Upper lobe of right lung (tissue), 1 donor: Measurements from ENCODE around the gene HOXD8. TPM values are rescaled to one million over a fixed set of nuclear protein-coding genes. Genes with fewer than 3 reads are reported as not detected.

Source experiments
- ATAC-seq: fragments of 200-7000 bp; cut with Tn5 transposase; one replicate; pipeline ENCODE4 v1.9.1; 2020; ENCODE audit warnings: mild to moderate bottlenecking, moderate library complexity
- DNase-seq: peaks from one replicate; pipeline ENCODE4 v3.0.0-alpha.2; 2020
- H3K27ac ChIP-seq: fragments of 200-600 bp; one replicate; pipeline ENCODE4 v1.8.0; 2022
- H3K27me3 ChIP-seq: fragments of 200-600 bp; one replicate; pipeline ENCODE4 v1.8.0; 2022; ENCODE audit warnings: mild to moderate bottlenecking
- H3K36me3 ChIP-seq: fragments of 200-600 bp; one replicate; pipeline ENCODE4 v1.8.0; 2022
- H3K4me1 ChIP-seq: fragments of 200-600 bp; one replicate; pipeline ENCODE4 v1.8.0; 2022
- H3K4me3 ChIP-seq: fragments of 200-600 bp; one replicate; pipeline ENCODE4 v1.8.0; 2022; ENCODE audit warnings: mild to moderate bottlenecking
- H3K9me3 ChIP-seq: fragments of 200-600 bp; one replicate; pipeline ENCODE4 v1.8.0; 2022
- intact Hi-C: fragments of 100-400 bp; cut with DNase I; formaldehyde crosslinking; loops from one replicate; pipeline ENCODE4 v1.11.0; 2022
- total RNA-seq: library from RNA; stranded (reverse); fragmentation: NEBNext Ultra II Directional; extraction: Animal tissue kit (Norgen Biotek cat#: 25700); gene quantifications from one replicate; pipeline ENCODE4 v1.2.1, GENCODE V29; 2021
- TF ChIP-seq, protein P1 (sequence below): fragments of 200-600 bp; IDR thresholded peaks from one replicate; pipeline ENCODE4 v1.8.0; 2022; ENCODE audit warnings: antibody characterized with exemption
- donor health status: DM: no; HTN: yes; CAD: no; lungs with severe emphysema.

Gene HOXD8
- total RNA-seq, 1 donor from 2014 or later = 2.6 TPM

- TF ChIP-seq, protein P1, sequence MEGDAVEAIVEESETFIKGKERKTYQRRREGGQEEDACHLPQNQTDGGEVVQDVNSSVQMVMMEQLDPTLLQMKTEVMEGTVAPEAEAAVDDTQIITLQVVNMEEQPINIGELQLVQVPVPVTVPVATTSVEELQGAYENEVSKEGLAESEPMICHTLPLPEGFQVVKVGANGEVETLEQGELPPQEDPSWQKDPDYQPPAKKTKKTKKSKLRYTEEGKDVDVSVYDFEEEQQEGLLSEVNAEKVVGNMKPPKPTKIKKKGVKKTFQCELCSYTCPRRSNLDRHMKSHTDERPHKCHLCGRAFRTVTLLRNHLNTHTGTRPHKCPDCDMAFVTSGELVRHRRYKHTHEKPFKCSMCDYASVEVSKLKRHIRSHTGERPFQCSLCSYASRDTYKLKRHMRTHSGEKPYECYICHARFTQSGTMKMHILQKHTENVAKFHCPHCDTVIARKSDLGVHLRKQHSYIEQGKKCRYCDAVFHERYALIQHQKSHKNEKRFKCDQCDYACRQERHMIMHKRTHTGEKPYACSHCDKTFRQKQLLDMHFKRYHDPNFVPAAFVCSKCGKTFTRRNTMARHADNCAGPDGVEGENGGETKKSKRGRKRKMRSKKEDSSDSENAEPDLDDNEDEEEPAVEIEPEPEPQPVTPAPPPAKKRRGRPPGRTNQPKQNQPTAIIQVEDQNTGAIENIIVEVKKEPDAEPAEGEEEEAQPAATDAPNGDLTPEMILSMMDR = peak; percentile 47
- ATAC-seq = no peak
- H3K9me3 ChIP-seq = no peaks in the 10 kb centered on the region
- H3K4me3 ChIP-seq = no peak overlapping the region
- H3K36me3 ChIP-seq = no peaks in the 10 kb centered on the region
- H3K27me3 ChIP-seq = peaks cover 98% of the 10 kb centered on the region
- no peaks in the 10 kb centered on the region for H3K4me1 ChIP-seq
- no peak for DNase-seq
- intact Hi-C loops = no loop called here
- H3K27ac ChIP-seq = no peak overlapping the region
Measured at GRCh38 chr2:176111309-176111663, 18.2 kb upstream of the HOXD8 start.

GRCh38 chr2:176111846-176112374 is 17.6 kb upstream of the HOXD8 start:
- TF ChIP-seq, protein P1 = no peak
- no peaks in the 10 kb centered on the region for H3K9me3 ChIP-seq
- no peak overlapping the region for H3K27ac ChIP-seq
- no peak for ATAC-seq
- no peaks in the 10 kb centered on the region for H3K36me3 ChIP-seq
- no peaks in the 10 kb centered on the region for H3K4me1 ChIP-seq
- H3K27me3 ChIP-seq = peaks cover 98% of the 10 kb centered on the region
- DNase-seq = no peak
- intact Hi-C loops = no loop called here
- no peak overlapping the region for H3K4me3 ChIP-seq

- ATAC-seq = no peak
- Histone ChIP-seq H3K36me3 (no peaks in the 10 kb centered on the region), H3K4me3 (no peak overlapping the region), H3K27me3 (peaks cover 100% of the 10 kb centered on the region), H3K9me3 (no peaks in the 10 kb centered on the region), H3K27ac (no peak overlapping the region), H3K4me1 (no peaks in the 10 kb centered on the region)
- intact Hi-C loops = no loop called here
- no peak for DNase-seq
- TF ChIP-seq, protein P1 = no peak
Measured at GRCh38 chr2:176112375-176113302, 16.9 kb upstream of the HOXD8 start.

DNA sequence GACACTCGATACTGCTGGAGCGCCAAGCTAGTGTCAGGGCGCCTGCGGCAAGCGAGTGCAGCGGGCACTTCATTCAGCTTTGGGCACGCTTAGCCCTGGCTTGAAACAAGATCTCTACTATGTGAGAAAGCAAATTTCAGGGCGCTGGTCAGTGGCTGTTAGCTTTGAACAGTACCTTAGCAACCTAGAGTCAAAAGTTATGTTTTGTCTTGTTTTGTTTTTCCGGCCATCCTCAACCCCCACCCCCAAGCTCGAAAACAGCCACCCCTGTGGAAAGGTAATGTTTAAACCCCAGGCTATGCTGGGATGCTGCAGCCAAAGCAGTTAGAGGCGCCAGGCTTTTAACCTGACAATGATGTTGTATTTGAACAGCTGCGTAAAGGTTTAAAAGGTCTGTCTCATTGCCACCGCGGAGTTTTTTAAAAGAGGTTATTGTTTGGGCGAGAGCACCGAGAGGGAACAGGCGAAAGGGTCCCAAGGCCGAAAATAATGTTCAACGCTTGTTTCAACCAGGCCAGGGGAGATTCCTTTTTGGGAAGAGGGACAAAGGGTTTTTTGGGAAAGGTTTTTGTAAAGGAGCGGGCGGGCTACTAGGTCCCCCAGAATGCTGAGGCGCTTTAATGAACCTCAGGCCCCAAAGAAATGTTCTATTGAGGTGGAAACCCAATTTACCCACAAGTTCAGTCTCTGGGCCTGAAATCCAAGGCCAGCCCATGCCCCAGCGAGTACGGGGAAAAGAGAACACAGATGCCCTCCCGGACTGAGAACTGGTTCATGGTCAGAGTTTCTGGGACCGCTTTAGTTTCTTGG is 15.2 kb upstream of the HOXD8 start:
- intact Hi-C loops = no loop called here
- H3K4me3 ChIP-seq = no peak overlapping the region
- ATAC-seq (no peak), DNase-seq (no peak)
- peaks cover 100% of the 10 kb centered on the region for H3K27me3 ChIP-seq
- no peaks in the 10 kb centered on the region for H3K9me3 ChIP-seq
- H3K27ac ChIP-seq = no peak overlapping the region
- H3K4me1 ChIP-seq = no peaks in the 10 kb centered on the region
- no peaks in the 10 kb centered on the region for H3K36me3 ChIP-seq
- TF ChIP-seq, protein P1 = no peak

GRCh38 chr2:176114930-176115625 is 14.4 kb upstream of the HOXD8 start:
- Histone ChIP-seq H3K4me3 (no peak overlapping the region), H3K27ac (no peak overlapping the region), H3K9me3 (no peaks in the 10 kb centered on the region), H3K36me3 (no peaks in the 10 kb centered on the region), H3K27me3 (peaks cover 100% of the 10 kb centered on the region), H3K4me1 (no peaks in the 10 kb centered on the region)
- DNase-seq (no peak), ATAC-seq (no peak)
- TF ChIP-seq, protein P1 = no peak
- intact Hi-C loops = no loop called here
